Right cardiac atrium (tissue), 5 donors: ENCODE results near the gene CCDC12. TPM values are rescaled to one million over a fixed set of nuclear protein-coding genes. Genes with fewer than 3 reads are reported as not detected.

Source experiments
- ATAC-seq, 2 donors: fragments of 200-7000 bp; cut with Tn5 transposase; one replicate each; pipeline versions ENCODE4 v1.8.0 to v1.9.1; 2020; ENCODE audit warnings: moderate library complexity in 2 of 2, mild to moderate bottlenecking in 1 of 2
- DNase-seq, 3 donors: peaks; one replicate each; pipeline ENCODE4 v3.0.0-alpha.2; 2020
- H3K27ac ChIP-seq: one replicate; pipeline ENCODE4 v1.5.1; 2013; ENCODE audit warnings: mild to moderate bottlenecking, low read length, control low read depth, moderate library complexity
- H3K27me3 ChIP-seq: one replicate; pipeline ENCODE4 v1.6.1; 2013; ENCODE audit not compliant: control insufficient read depth, insufficient read depth
- H3K4me1 ChIP-seq: one replicate; pipeline ENCODE4 v1.6.1; 2013; ENCODE audit warnings: low read length; ENCODE audit not compliant: control insufficient read depth, insufficient read depth
- H3K4me3 ChIP-seq: one replicate; pipeline ENCODE4 v1.5.1; 2013; ENCODE audit warnings: low read length, control low read depth
- H3K9me3 ChIP-seq: one replicate; pipeline ENCODE4 v1.6.1; 2013; ENCODE audit warnings: low read length; ENCODE audit not compliant: control insufficient read depth
- WGBS: extraction: QIAGEN DNeasy Blood & Tissue Kit; methylation state at CpG from one replicate; pipeline ENCODE4 v1.1.7; 2013; 5-methylcytosine and 5-hydroxymethylcytosine counted together
- intact Hi-C, 4 donors: fragments of 100-400 bp; cut with DNase I; formaldehyde crosslinking; loops; one replicate each; pipeline versions ENCODE4 v1.11.0 to v1.14.0; 2022 to 2023
- polyA plus RNA-seq: library from polyadenylated mRNA; stranded (reverse); fragments of 200-250 nt; gene quantifications from one replicate; pipeline ENCODE4 v1.2.3, GENCODE V29; 2013
- total RNA-seq, 4 donors: library from RNA; stranded (reverse); fragmentation: NEBNext Ultra II Directional; extraction: Animal tissue kit (Norgen Biotek cat#: 25700); gene quantifications; one replicate each; pipeline ENCODE4 v1.2.1, GENCODE V29; 2021
- donor health status: healthy with polysubstance abuse.
- donor health status: DM: no; HTN: yes; CAD: no.
- donor health status: DM: no; HTN: no; CAD: no.
- donor health status: DM: no; HTN: yes; CAD: no; lungs with severe emphysema.
- donor health status: DM: yes; HTN: yes; CAD: no.

Gene CCDC12
- total and polyA plus RNA-seq, 5 donors, result 31.2 to 58.0 (median 36.1) TPM

GRCh38 chr3:46901591-46902187 lies 74.9 kb downstream of the CCDC12 start:
- H3K9me3 ChIP-seq, result no peaks in the 10 kb centered on the region
- intact Hi-C loops, result loop anchor here in 1 of 4 donors (5.0 kb wide), 1 partner anchor 34 kb away; no protein-coding TSS in a partner anchor
- DNase-seq (peak; percentile 9 to 50 (median 44)), ATAC-seq (no peak)
- H3K4me1 ChIP-seq, result peaks cover 2% of the 10 kb centered on the region
- no peak overlapping the region for H3K27ac ChIP-seq
- no peaks in the 10 kb centered on the region for H3K27me3 ChIP-seq
- H3K4me3 ChIP-seq, result no peak overlapping the region
- 94% methylated on average over 17 of the region's 17 CpGs for WGBS

- DNase-seq (peak; percentile 9 to 42 (median 28)), ATAC-seq (no peak)
- WGBS, result 83% methylated on average over 3 of the region's 3 CpGs
- intact Hi-C loops, result loop anchor here in 1 of 4 donors (5.0 kb wide), 1 partner anchor 34 kb away; no protein-coding TSS in a partner anchor
- Histone ChIP-seq H3K4me1 (peaks cover 2% of the 10 kb centered on the region), H3K27ac (no peak overlapping the region), H3K9me3 (no peaks in the 10 kb centered on the region), H3K27me3 (no peaks in the 10 kb centered on the region), H3K4me3 (no peak overlapping the region)
Observed at GRCh38 chr3:46901061-46901460, 75.5 kb downstream of the CCDC12 start.

- ATAC-seq (no peak), DNase-seq (peak in 2 of 3 donors; percentile 19 to 51)
- H3K4me3 ChIP-seq, result no peak overlapping the region
- WGBS, result 87% methylated on average over 6 of the region's 6 CpGs
- intact Hi-C loops, result loop anchor here in 1 of 4 donors (5.0 kb wide), 1 partner anchor 33 kb away; no protein-coding TSS in a partner anchor
- H3K27me3 ChIP-seq, result no peaks in the 10 kb centered on the region
- no peaks in the 10 kb centered on the region for H3K9me3 ChIP-seq
- H3K4me1 ChIP-seq, result peaks cover 2% of the 10 kb centered on the region
- no peak overlapping the region for H3K27ac ChIP-seq
Observed at GRCh38 chr3:46900356-46900755, 76.2 kb downstream of the CCDC12 start.

- peak; percentile 67 to 91 (median 91) for DNase-seq
- Histone ChIP-seq H3K4me1 (peaks cover 2% of the 10 kb centered on the region), H3K27me3 (no peaks in the 10 kb centered on the region), H3K27ac (no peak overlapping the region), H3K9me3 (no peaks in the 10 kb centered on the region), H3K4me3 (no peak overlapping the region)
- peak; percentile 46 to 58 for ATAC-seq
- 56% methylated on average over 5 of the region's 5 CpGs for WGBS
- intact Hi-C loops, result loop anchor here in 1 of 4 donors (5.0 kb wide), 1 partner anchor 33 kb away; no protein-coding TSS in a partner anchor
Observed at GRCh38 chr3:46900007-46900292, 76.6 kb downstream of the CCDC12 start.

- Histone ChIP-seq H3K4me1 (peaks cover 2% of the 10 kb centered on the region), H3K27me3 (no peaks in the 10 kb centered on the region), H3K4me3 (no peak overlapping the region), H3K9me3 (no peaks in the 10 kb centered on the region), H3K27ac (no peak overlapping the region)
- peak; percentile 0 to 56 for ATAC-seq
- intact Hi-C loops, result loop anchor here in 3 of 4 donors (5.0 kb wide), 3 partner anchors 32 to 192 kb away; partner anchors contain the start of gene MYL3 (in 1 of the 3)
- DNase-seq, result peak; percentile 64 to 79 (median 78)
- WGBS, result 77% methylated on average over 22 of the region's 22 CpGs
Observed at GRCh38 chr3:46899151-46900006, 77.2 kb downstream of the CCDC12 start.

- intact Hi-C loops, result loop anchor here in 2 of 4 donors (5.0 kb wide), 2 partner anchors 36 to 191 kb away; partner anchors contain the start of gene MYL3 (in 1 of the 2)
- Histone ChIP-seq H3K27me3 (no peaks in the 10 kb centered on the region), H3K4me3 (no peak overlapping the region), H3K4me1 (peaks cover 2% of the 10 kb centered on the region), H3K9me3 (no peaks in the 10 kb centered on the region), H3K27ac (no peak overlapping the region)
- no peak for ATAC-seq
- 24% methylated on average over 71 of the region's 71 CpGs for WGBS
- DNase-seq, result peak; percentile 37 to 70 (median 56)
Observed at GRCh38 chr3:46898321-46899150, 78.0 kb downstream of the CCDC12 start.

GRCh38 chr3:46897829-46898320 lies 78.7 kb downstream of the CCDC12 start:
- peaks cover 2% of the 10 kb centered on the region for H3K4me1 ChIP-seq
- intact Hi-C loops, result loop anchor here in 2 of 4 donors (5.0 kb wide), 2 partner anchors 36 to 191 kb away; partner anchors contain the start of gene MYL3 (in 1 of the 2)
- H3K4me3 ChIP-seq, result no peak overlapping the region
- 79% methylated on average over 15 of the region's 15 CpGs for WGBS
- DNase-seq (peak; percentile 18 to 60 (median 57)), ATAC-seq (no peak)
- no peak overlapping the region for H3K27ac ChIP-seq
- no peaks in the 10 kb centered on the region for H3K9me3 ChIP-seq
- H3K27me3 ChIP-seq, result no peaks in the 10 kb centered on the region

- H3K27me3 ChIP-seq, result no peaks in the 10 kb centered on the region
- intact Hi-C loops, result loop anchor here in 2 of 4 donors (5.0 kb wide), 2 partner anchors 35 to 190 kb away; partner anchors contain the start of gene MYL3 (in 1 of the 2)
- peak; percentile 11 to 39 (median 26) for DNase-seq
- H3K9me3 ChIP-seq, result no peaks in the 10 kb centered on the region
- peaks cover 10% of the 10 kb centered on the region for H3K4me1 ChIP-seq
- H3K27ac ChIP-seq, result no peak overlapping the region
- 99% methylated on average over 2 of the region's 2 CpGs for WGBS
- no peak for ATAC-seq
- no peak overlapping the region for H3K4me3 ChIP-seq
Observed at GRCh38 chr3:46897031-46897430, 79.5 kb downstream of the CCDC12 start.

- DNase-seq, result peak; percentile 51 to 75 (median 74)
Observed at GRCh38 chr3:46896386-46896785, 80.2 kb downstream of the CCDC12 start.

GRCh38 chr3:46895761-46896160 lies 80.8 kb downstream of the CCDC12 start:
- Histone ChIP-seq H3K4me3 (no peak overlapping the region), H3K27ac (no peak overlapping the region), H3K27me3 (no peaks in the 10 kb centered on the region), H3K4me1 (peaks cover 14% of the 10 kb centered on the region), H3K9me3 (no peaks in the 10 kb centered on the region)
- WGBS, result 64% methylated on average over 4 of the region's 4 CpGs
- DNase-seq (peak; percentile 10 to 53 (median 42)), ATAC-seq (no peak)
- intact Hi-C loops, result loop anchor here (2.0 to 5.0 kb wide), 4 partner anchors 29 to 191 kb away; partner anchors contain the start of gene MYL3 (in 1 of the 4)

More at GRCh38 chr3:46896386-46896785, 80.2 kb downstream of the CCDC12 start:
- peaks cover 14% of the 10 kb centered on the region for H3K4me1 ChIP-seq
- no peak overlapping the region for H3K27ac ChIP-seq
- no peaks in the 10 kb centered on the region for H3K27me3 ChIP-seq
- 63% methylated on average over 5 of the region's 5 CpGs for WGBS
- no peaks in the 10 kb centered on the region for H3K9me3 ChIP-seq
- intact Hi-C loops, result loop anchor here in 2 of 4 donors (5.0 kb wide), 2 partner anchors 34 to 189 kb away; partner anchors contain the start of gene MYL3 (in 1 of the 2)
- no peak for ATAC-seq
- no peak overlapping the region for H3K4me3 ChIP-seq
